Liver (tissue), 9 donors: ENCODE data around the gene PPFIBP1. TPM values are rescaled to one million over a fixed set of nuclear protein-coding genes. Genes with fewer than 3 reads are reported as not detected.

Experiments
- DNase-seq: peaks from one replicate; pipeline ENCODE4 v3.0.0-alpha.2; 2017; ENCODE audit warnings: low spot score
- H3K27ac ChIP-seq, 2 donors: one replicate each; pipeline ENCODE4 v1.7.0; 2013; ENCODE audit warnings: inconsistent platforms in 2 of 2, low read length in 2 of 2, control low read depth in 1 of 2, low read depth in 1 of 2, mild to moderate bottlenecking in 1 of 2
- H3K27me3 ChIP-seq, 4 donors: one replicate each; pipeline versions ENCODE4 v1.6.1 to v1.7.0; 2013; ENCODE audit warnings: low read length in 3 of 4, inconsistent platforms in 1 of 4, mild to moderate bottlenecking in 1 of 4, moderate library complexity in 1 of 4; ENCODE audit not compliant: control insufficient read depth in 4 of 4, insufficient read depth in 4 of 4
- H3K36me3 ChIP-seq, 4 donors: one replicate each; pipeline versions ENCODE4 v1.6.1 to v1.7.0; 2013; ENCODE audit warnings: low read length in 3 of 4, mild to moderate bottlenecking in 3 of 4, low read depth in 1 of 4, moderate library complexity in 1 of 4; ENCODE audit not compliant: control insufficient read depth in 4 of 4, insufficient read depth in 3 of 4
- H3K4me1 ChIP-seq, 4 donors: one replicate each; pipeline versions ENCODE4 v1.6.1 to v1.7.0; 2013; ENCODE audit warnings: low read length in 3 of 4, mild to moderate bottlenecking in 3 of 4, moderate library complexity in 1 of 4; ENCODE audit not compliant: control insufficient read depth in 4 of 4, insufficient read depth in 4 of 4
- H3K4me3 ChIP-seq, 3 donors: one replicate each; pipeline versions ENCODE4 v1.6.1 to v1.7.0; 2013; ENCODE audit warnings: low read length in 3 of 3, control low read depth in 1 of 3, low read depth in 1 of 3, mild to moderate bottlenecking in 1 of 3
- H3K9ac ChIP-seq, 2 donors: one replicate each; pipeline ENCODE4 v1.7.0; 2013; ENCODE audit warnings: low read length in 2 of 2, mild to moderate bottlenecking in 2 of 2, moderate library complexity in 2 of 2, control low read depth in 1 of 2, low read depth in 1 of 2
- H3K9me3 ChIP-seq, 4 donors: one replicate each; pipeline versions ENCODE4 v1.6.1 to v1.7.0; 2013; ENCODE audit warnings: low read length in 3 of 4; ENCODE audit not compliant: control insufficient read depth in 4 of 4
- ATF3 ChIP-seq: IDR thresholded peaks from 2 replicates; pipeline ENCODE4 v1.6.1; 2016; ENCODE audit warnings: antibody characterized with exemption
- EGR1 ChIP-seq, 2 donors: IDR thresholded peaks; 2 replicates each; pipeline ENCODE4 v1.6.1; 2016 to 2018; ENCODE audit warnings: antibody characterized with exemption in 2 of 2, low read depth in 2 of 2
- FOXA1 ChIP-seq: IDR thresholded peaks from 2 replicates; pipeline ENCODE4 v1.6.1; 2016; ENCODE audit warnings: antibody characterized with exemption
- HNF4A ChIP-seq, 2 donors: conservative IDR thresholded peaks; 2 replicates each; pipeline ENCODE4 v1.6.1; 2016; ENCODE audit warnings: antibody characterized with exemption in 2 of 2, mild to moderate bottlenecking in 2 of 2
- HNF4G ChIP-seq: IDR thresholded peaks from 2 replicates; pipeline ENCODE4 v1.6.1; 2016; ENCODE audit warnings: antibody characterized with exemption
- JUND ChIP-seq, 2 donors: IDR thresholded peaks; 2 replicates each; pipeline ENCODE4 v1.6.1; 2016; ENCODE audit warnings: antibody characterized with exemption in 2 of 2
- NR2F2 ChIP-seq: IDR thresholded peaks from 2 replicates; pipeline ENCODE4 v1.6.1; 2016; ENCODE audit warnings: antibody characterized with exemption
- RAD21 ChIP-seq, 2 donors: IDR thresholded peaks; 2 replicates each; pipeline ENCODE4 v1.6.1; 2016; ENCODE audit warnings: antibody characterized with exemption in 2 of 2, mild to moderate bottlenecking in 2 of 2
- REST ChIP-seq: IDR thresholded peaks from 2 replicates; pipeline ENCODE4 v1.6.1; 2016; ENCODE audit warnings: antibody characterized with exemption, mild to moderate bottlenecking
- SP1 ChIP-seq: IDR thresholded peaks from 2 replicates; pipeline ENCODE4 v1.6.1; 2018; ENCODE audit warnings: antibody characterized with exemption, mild to moderate bottlenecking
- YY1 ChIP-seq: IDR thresholded peaks from 2 replicates; pipeline ENCODE4 v1.6.1; 2016; ENCODE audit warnings: antibody characterized with exemption, mild to moderate bottlenecking
- ZBTB33 ChIP-seq: IDR thresholded peaks from 2 replicates; pipeline ENCODE4 v1.6.1; 2016; ENCODE audit warnings: antibody characterized with exemption
- WGBS: extraction: QIAGEN DNeasy Blood & Tissue Kit; methylation state at CpG from one replicate; pipeline ENCODE4 v1.1.7; 2013; 5-methylcytosine and 5-hydroxymethylcytosine counted together
- polyA plus RNA-seq, 2 donors: library from polyadenylated mRNA; stranded (reverse) in 1 of 2; unstranded in 1 of 2; fragments of 200-250 nt in 1 of 2; fragments of >200 nt in 1 of 2; fragmentation: Nextera tagmentation in 1 of 2; extraction: Ambion mirVana in 1 of 2; gene quantifications; one replicate each; pipeline versions ENCODE4 v1.2.1 to v1.2.3, GENCODE V29; 2013 to 2015
- total RNA-seq, 2 donors: library from RNA; depleted of rRNA; stranded (reverse); fragments of >200 nt; gene quantifications; one replicate each; pipeline ENCODE4 v1.2.3, GENCODE V29; 2014
- TF ChIP-seq, protein P1 (sequence below): fragments of 150-350 bp; IDR thresholded peaks from 2 replicates; pipeline ENCODE4 v1.5.1; 2017; ENCODE audit warnings: improper control_type of control experiment, low read depth, low read length; ENCODE audit not compliant: missing input control
- donor health status: healthy.
- donor health status: healthy.
- donor health status: healthy.
- donor health status: healthy.
- donor health status: healthy.

PPFIBP1 gene
- total and polyA plus RNA-seq, 4 donors: 10.5 to 65.8 (median 17.4) TPM

DNA sequence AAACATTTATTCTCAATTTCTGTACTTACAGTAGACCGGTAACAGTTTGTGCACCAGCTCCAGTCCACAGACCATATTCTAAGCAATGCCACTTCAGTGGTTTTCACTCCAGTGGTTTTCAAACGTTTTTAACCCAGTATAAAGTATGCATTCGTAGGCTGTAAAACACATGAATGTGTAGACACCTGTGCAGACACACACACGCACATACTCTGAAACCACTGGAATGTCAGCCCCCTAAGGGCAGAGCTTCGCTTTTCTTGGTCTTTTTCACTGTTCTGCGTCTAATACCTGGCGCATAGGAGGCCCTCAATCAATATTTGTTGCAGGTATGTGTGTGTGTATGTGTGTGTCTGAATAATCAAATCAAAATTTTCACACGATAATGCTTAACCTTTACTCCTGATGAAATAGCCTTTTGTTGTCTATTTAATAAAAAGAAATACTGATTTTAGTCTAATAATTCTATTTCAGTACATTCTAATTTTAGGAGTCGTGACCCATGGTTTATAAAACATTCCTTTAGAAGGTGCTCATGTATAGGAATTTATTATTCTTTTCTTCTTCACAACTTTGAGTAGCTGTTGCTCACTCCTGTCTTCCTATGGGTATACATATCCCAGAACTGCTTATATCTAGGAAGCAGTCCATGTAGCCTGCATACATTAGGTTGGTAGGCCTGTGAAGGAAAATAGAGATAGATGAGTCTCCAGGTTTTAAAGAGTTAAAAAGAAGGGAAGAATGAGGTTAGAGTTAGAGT, 98.6 kb downstream of the PPFIBP1 start:
- Histone ChIP-seq H3K27me3 (no peaks in the 10 kb centered on the region), H3K4me1 (peaks cover 0 to 9% (median 2%) of the 10 kb centered on the region in 4 donors), H3K27ac (no peak overlapping the region), H3K9me3 (no peaks in the 10 kb centered on the region), H3K4me3 (no peak overlapping the region), H3K9ac (no peak overlapping the region), H3K36me3 (peaks cover 0 to 2% (median 0%) of the 10 kb centered on the region in 4 donors)
- TF ChIP-seq ZBTB33 (no peak), EGR1 (IDR thresholded peaks at IDR 0.05; ENCODE audit: low read depth in 2 of 2) (no peak), REST (no peak), SP1 (no peak), HNF4A (conservative IDR thresholded peaks at IDR 0.05) (no peak), JUND (IDR thresholded peaks at IDR 0.05) (no peak), ATF3 (no peak), RAD21 (IDR thresholded peaks at IDR 0.05) (no peak), NR2F2 (no peak)
- TF ChIP-seq, protein P1, sequence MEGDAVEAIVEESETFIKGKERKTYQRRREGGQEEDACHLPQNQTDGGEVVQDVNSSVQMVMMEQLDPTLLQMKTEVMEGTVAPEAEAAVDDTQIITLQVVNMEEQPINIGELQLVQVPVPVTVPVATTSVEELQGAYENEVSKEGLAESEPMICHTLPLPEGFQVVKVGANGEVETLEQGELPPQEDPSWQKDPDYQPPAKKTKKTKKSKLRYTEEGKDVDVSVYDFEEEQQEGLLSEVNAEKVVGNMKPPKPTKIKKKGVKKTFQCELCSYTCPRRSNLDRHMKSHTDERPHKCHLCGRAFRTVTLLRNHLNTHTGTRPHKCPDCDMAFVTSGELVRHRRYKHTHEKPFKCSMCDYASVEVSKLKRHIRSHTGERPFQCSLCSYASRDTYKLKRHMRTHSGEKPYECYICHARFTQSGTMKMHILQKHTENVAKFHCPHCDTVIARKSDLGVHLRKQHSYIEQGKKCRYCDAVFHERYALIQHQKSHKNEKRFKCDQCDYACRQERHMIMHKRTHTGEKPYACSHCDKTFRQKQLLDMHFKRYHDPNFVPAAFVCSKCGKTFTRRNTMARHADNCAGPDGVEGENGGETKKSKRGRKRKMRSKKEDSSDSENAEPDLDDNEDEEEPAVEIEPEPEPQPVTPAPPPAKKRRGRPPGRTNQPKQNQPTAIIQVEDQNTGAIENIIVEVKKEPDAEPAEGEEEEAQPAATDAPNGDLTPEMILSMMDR: no peak
- no peak for DNase-seq
- 93% methylated on average over 9 of the region's 9 CpGs for WGBS

DNA sequence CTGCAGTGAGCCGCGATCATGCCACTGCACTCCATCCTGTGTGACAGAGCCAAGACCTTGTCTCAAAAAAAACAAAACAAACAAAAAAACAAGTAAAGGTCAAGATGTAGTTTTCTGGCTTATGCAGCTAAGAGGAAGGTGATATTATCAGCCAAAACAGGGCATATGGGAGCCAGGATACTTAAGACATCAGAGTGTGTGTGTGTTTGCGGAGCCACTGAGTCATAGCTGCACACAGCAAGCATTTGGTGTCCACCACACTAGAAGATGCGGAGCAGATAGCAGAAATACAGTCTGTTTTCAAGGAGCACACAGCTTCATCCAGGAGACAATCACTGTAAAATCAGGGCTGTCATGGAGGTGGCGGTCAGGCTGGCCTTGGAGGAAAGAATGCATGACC, 99.6 kb downstream of the PPFIBP1 start:
- H3K27ac ChIP-seq: no peak overlapping the region
- H3K9me3 ChIP-seq: no peaks in the 10 kb centered on the region
- H3K4me1 ChIP-seq: peaks cover 0 to 9% (median 3%) of the 10 kb centered on the region in 4 donors
- no peaks in the 10 kb centered on the region for H3K36me3 ChIP-seq
- H3K27me3 ChIP-seq: no peaks in the 10 kb centered on the region
- 82% methylated on average over 5 of the region's 5 CpGs for WGBS
- DNase-seq: no peak
- H3K4me3 ChIP-seq: no peak overlapping the region
- H3K9ac ChIP-seq: no peak overlapping the region
- TF ChIP-seq SP1 (no peak), REST (no peak), ZBTB33 (no peak), NR2F2 (no peak), YY1 (no peak), ATF3 (no peak), HNF4G (no peak), FOXA1 (no peak), HNF4A (conservative IDR thresholded peaks at IDR 0.05) (no peak), JUND (IDR thresholded peaks at IDR 0.05) (no peak)
- TF ChIP-seq, protein P1: no peak
